Muscle of leg (tissue), 11 donors: Measurements from ENCODE around the gene PLXNB2. TPM values are rescaled to one million over a fixed set of nuclear protein-coding genes. Genes with fewer than 3 reads are reported as not detected.
A peak's percentile ranks its signal among the peaks of the same experiment; 100 is the strongest.
"Not testable (repeated sequence)": the region's sequence is repeated elsewhere in the genome, so short reads cannot be mapped to it uniquely, and the experiment has no call there.

Experiments used
- DNase-seq: peaks from one replicate; pipeline ENCODE4 v3.0.0; 2013
- H3K27ac ChIP-seq: one replicate; pipeline ENCODE4 v1.5.1; 2013; ENCODE audit warnings: mild to moderate bottlenecking, low read length, control low read depth
- H3K27me3 ChIP-seq: one replicate; pipeline ENCODE4 v1.6.1; 2013; ENCODE audit warnings: low read length; ENCODE audit not compliant: control insufficient read depth, insufficient read depth
- H3K36me3 ChIP-seq: one replicate; pipeline ENCODE4 v1.6.1; 2013; ENCODE audit warnings: low read length; ENCODE audit not compliant: control insufficient read depth, insufficient read depth
- H3K4me1 ChIP-seq: one replicate; pipeline ENCODE4 v1.6.1; 2013; ENCODE audit warnings: low read length; ENCODE audit not compliant: control insufficient read depth, insufficient read depth
- H3K4me3 ChIP-seq: one replicate; pipeline ENCODE4 v1.5.1; 2013; ENCODE audit warnings: low read length, control low read depth
- H3K9me3 ChIP-seq: replicated peaks from 2 replicates; pipeline ENCODE4 v1.6.1; 2013; ENCODE audit warnings: low read depth, low read length; ENCODE audit not compliant: control insufficient read depth
- WGBS: methylation state at CpG from one replicate; pipeline ENCODE4 v1.1.5; 2013; ENCODE audit warnings: missing lambda C conversion rate; ENCODE audit not compliant: insufficient coverage; 5-methylcytosine and 5-hydroxymethylcytosine counted together
- polyA plus RNA-seq, 8 donors: library from polyadenylated mRNA; unstranded; fragments of 120-200 nt; gene quantifications; one replicate each; pipeline versions ENCODE4 v1.2.1 to v1.2.3, GENCODE V29; 2013; ENCODE audit warnings: inconsistent platforms in 1 of 8, low replicate concordance in 1 of 8; ENCODE audit not compliant: insufficient read length in 8 of 8, insufficient read depth in 1 of 8
- total RNA-seq: library from RNA; stranded (reverse); fragments of 120-200 nt; gene quantifications from one replicate; pipeline ENCODE4 v1.2.4, GENCODE V29; 2013

The PLXNB2 gene
- total and polyA plus RNA-seq, 9 donors, result 36.9 to 110 (median 93.3) TPM

DNA sequence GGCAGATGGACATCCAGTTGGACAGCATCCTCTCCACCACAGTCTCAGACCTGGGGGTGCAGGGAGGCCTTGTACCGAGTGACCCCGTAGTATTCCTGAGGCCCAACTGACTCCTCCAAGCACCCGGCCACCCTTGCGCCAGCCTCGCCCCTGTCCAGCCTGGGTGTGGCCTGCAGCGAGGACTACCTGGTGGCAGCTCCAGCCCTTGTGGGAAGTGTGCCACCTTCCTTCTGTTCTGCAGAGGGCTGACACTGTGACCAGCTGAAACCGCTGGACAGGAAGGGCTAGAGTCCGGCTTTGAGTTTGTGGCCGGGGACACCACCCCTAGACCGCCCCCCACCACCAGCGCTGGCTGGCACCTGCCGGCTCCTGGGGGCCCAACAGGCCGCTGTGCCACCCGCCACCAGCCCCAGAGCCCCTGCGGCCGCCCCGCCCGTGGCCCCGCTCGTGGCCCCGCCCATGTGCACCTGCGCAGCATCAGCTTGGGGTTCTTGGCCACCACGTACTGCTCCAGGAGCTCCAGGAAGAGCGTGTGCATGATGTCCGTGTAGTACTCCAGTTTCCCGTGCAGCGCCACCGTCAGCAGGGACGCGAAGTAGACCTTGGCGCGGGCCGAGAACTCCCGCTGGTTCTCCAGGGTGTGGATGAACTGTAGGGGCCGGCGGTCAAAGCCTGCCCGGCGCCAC, 27.3 kb downstream of the PLXNB2 start:
- Histone ChIP-seq H3K27me3 (no peaks in the 10 kb centered on the region), H3K27ac (no peak overlapping the region), H3K9me3 (no peaks in the 10 kb centered on the region), H3K4me1 (peaks cover 12% of the 10 kb centered on the region), H3K4me3 (no peak overlapping the region), H3K36me3 (peaks cover 87% of the 10 kb centered on the region)
- WGBS, result 93% methylated on average over 36 of the region's 38 CpGs
- DNase-seq, result no peak

DNA sequence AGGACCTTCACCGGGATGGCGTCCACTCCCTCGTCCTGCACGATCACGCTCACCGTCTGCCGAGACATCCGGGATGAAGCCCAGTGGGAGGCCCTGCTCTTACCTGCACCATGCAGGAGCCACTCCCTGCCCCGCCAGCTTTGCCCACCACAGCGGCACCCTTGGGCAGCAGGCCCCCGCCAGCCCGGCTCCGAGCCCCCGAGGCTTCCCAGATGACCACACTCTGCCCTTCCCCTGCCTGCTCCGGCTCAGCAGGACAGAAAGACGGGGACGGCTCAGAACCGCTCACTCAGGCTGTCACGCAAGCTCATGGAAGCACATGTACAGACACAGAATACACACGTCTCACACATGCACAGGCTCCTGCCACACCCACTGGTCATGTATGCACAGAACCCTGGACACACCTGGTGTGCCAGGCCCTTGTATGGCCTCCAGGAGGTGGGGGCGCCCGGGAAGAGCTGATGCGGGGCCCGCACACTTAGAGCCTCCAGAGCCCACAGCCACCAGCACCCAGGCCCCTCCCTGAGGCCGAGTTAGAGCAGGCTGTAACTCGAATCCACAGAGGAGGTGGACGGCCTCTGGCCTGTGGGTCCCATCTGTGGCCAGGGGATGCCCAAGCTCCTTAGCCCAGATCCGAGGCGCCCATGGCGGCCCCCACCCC, 28.4 kb downstream of the PLXNB2 start:
- Histone ChIP-seq H3K4me1 (peaks cover 16% of the 10 kb centered on the region), H3K36me3 (peaks cover 84% of the 10 kb centered on the region), H3K4me3 (no peak overlapping the region), H3K9me3 (no peaks in the 10 kb centered on the region), H3K27ac (no peak overlapping the region), H3K27me3 (no peaks in the 10 kb centered on the region)
- 86% methylated on average over 27 of the region's 30 CpGs for WGBS
- no peak for DNase-seq

DNA sequence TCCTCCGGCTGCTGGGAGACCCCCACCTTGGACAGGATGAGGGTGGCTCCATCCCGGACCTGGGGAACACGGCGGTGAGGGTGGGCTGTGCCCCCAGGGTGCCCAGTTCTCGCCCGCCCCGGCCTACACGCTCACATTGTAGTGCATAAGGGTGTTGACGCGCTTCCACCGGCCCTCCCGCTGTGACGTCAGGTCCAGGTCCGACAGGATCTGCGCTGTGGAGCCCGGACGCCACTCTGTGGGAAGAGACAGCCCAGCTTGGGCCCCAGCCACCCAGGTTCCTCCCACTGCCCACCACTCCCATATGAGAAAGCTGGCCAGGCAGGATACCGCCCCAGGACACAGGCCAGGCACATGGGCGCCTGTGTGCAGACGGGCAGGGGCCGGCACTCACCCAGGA, 29.0 kb downstream of the PLXNB2 start:
- H3K27me3 ChIP-seq, result no peaks in the 10 kb centered on the region
- no peak overlapping the region for H3K4me3 ChIP-seq
- 89% methylated on average over 21 of the region's 21 CpGs for WGBS
- peaks cover 17% of the 10 kb centered on the region for H3K4me1 ChIP-seq
- no peaks in the 10 kb centered on the region for H3K9me3 ChIP-seq
- peaks cover 81% of the 10 kb centered on the region for H3K36me3 ChIP-seq
- no peak for DNase-seq
- H3K27ac ChIP-seq, result no peak overlapping the region

DNA sequence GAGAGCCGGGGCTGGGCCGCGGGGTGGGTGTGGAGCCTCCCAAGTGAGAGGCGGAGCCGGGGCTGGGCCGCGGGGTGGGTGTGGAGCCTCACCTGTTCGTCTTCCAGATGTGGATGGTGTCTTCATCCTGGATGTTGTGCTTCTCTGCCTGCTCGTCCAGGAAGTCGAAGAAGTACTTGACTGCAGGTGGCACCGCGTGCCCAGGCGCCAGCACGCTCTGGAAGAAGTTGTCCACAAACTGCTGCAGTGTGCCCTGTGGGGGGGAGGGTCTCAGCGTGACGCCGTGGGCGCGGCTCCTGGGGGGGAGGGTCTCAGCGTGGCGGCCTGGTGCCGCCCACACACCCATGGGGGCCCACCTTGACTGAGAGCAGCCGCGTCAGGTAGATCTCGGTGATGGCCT, 29.7 kb downstream of the PLXNB2 start:
- Histone ChIP-seq H3K27ac (no peak overlapping the region), H3K4me3 (no peak overlapping the region), H3K9me3 (no peaks in the 10 kb centered on the region), H3K4me1 (peaks cover 17% of the 10 kb centered on the region), H3K36me3 (peaks cover 76% of the 10 kb centered on the region), H3K27me3 (peaks cover 2% of the 10 kb centered on the region)
- no peak for DNase-seq
- 80% methylated on average over 18 of the region's 25 CpGs for WGBS

DNA sequence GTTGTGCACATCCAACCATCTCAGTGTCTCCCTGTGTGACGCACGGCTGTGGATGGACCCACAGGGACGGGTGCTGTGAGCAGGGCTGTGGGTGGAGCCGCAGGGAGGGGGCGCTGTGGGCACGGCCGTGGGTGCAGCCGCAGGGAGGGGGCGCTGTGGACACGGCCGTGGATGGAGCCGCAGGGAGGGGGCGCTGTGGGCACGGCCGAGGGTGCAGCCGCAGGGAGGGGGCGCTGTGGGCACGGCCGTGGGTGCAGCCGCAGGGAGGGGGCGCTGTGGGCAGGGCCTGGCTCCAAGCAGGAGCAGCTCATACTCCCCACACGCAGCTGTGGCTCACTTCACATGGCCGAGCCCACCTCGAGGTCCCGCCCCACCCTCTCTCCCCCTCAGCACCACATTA, 31.3 kb downstream of the PLXNB2 start:
- no peak overlapping the region for H3K27ac ChIP-seq
- no peaks in the 10 kb centered on the region for H3K9me3 ChIP-seq
- H3K4me1 ChIP-seq, result peaks cover 13% of the 10 kb centered on the region
- WGBS, result 74% methylated on average over 16 of the region's 25 CpGs
- no peak for DNase-seq
- H3K4me3 ChIP-seq, result no peak overlapping the region
- peaks cover 18% of the 10 kb centered on the region for H3K27me3 ChIP-seq
- peaks cover 60% of the 10 kb centered on the region for H3K36me3 ChIP-seq

DNA sequence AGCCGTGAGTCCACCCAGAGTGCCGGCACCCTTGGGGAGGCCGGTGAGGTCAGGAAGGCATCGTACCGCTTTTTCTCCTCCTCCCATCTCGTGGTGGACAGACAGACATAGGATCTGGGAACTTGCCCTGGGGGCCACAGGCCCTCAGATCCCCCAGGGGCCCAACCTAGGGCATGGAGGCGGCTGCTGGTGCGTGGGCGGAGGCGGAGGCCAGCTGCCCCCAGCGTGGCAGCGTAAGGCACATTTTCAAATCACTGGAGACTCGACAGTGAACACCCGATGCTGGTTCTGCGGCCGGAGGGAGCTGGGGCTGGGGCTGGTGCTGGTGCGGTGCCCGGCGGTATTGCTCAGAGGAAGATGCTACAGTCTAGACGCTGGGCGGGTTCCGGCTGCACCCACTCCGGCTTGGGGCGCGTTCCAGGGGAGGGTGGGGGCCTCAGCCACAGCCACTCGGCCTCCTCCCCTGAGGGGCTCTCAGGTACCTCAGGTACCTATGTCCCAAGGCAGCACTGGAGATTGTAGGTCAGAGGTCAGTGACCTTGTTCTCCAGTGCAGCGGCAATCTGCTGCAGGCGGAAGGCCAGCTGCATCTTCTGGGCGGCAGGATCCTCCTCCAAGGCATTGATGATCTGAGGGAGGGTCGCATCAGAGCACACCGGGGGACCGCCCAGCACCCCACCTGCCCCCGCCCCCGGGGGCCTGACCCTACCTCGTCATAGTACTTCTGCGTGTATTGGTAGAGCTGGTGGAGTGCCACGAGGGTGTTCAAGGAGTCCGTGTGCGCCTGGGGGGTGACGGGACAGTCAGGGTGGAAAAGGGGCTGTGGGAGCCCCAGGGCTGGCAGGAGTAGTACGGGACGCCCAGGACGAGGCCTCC, 32.0 kb downstream of the PLXNB2 start:
- WGBS, result 80% methylated on average over 37 of the region's 43 CpGs
- no peak overlapping the region for H3K27ac ChIP-seq

DNA sequence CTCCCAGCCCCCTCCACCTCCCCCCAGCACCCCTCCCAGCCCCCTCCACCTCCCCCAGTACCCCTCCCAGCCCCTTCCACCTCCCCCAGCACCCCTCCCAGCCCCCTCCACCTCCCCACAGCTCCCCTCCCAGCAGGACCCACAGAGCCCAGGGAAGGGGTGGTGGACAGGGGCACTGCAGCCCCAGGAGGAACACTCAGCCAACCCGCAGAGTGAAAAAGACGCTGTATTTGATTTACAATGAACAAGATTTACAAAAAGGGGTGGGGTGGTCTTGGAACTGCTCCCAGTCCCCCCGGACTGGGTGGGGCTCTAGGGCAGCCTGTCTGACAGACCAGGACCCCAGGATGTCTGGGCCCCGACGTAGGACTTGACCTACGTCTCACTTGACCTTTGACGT, 32.7 kb downstream of the PLXNB2 start:
- WGBS, result 64% methylated on average over 7 of the region's 7 CpGs
- DNase-seq, result no peak
- no peak overlapping the region for H3K27ac ChIP-seq
- H3K4me1 ChIP-seq, result peaks cover 22% of the 10 kb centered on the region
- peaks cover 47% of the 10 kb centered on the region for H3K36me3 ChIP-seq
- H3K9me3 ChIP-seq, result no peaks in the 10 kb centered on the region
- H3K27me3 ChIP-seq, result peaks cover 26% of the 10 kb centered on the region
- H3K4me3 ChIP-seq, result no peak overlapping the region

More for the DNA sequence above, 32.0 kb downstream of the PLXNB2 start:
- H3K27me3 ChIP-seq, result peaks cover 25% of the 10 kb centered on the region
- DNase-seq, result no peak
- H3K4me3 ChIP-seq, result no peak overlapping the region
- H3K4me1 ChIP-seq, result peaks cover 20% of the 10 kb centered on the region
- H3K9me3 ChIP-seq, result no peaks in the 10 kb centered on the region
- H3K36me3 ChIP-seq, result peaks cover 53% of the 10 kb centered on the region

DNA sequence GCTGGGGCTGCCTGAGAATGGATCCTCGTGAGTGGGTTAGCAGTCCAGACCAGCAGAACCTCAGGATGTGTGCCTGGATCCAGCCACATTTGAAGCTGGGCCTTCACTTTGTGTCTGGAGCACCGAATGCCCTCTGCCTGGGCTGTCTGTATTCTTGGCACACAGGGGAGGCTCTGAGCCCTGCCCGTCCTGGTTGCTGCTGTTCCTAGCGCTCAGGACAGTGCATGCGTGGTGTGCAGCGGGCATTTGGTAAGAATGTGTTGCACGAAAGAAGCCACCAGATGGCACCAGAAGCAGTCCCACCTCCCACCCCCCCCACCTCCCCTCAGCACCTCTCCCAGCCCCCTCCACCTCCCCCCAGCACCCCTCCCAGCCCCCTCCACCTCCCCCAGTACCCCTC, 33.1 kb downstream of the PLXNB2 start:
- Histone ChIP-seq H3K4me3 (no peak overlapping the region), H3K27me3 (peaks cover 31% of the 10 kb centered on the region), H3K27ac (no peak overlapping the region), H3K4me1 (peaks cover 27% of the 10 kb centered on the region), H3K9me3 (no peaks in the 10 kb centered on the region), H3K36me3 (peaks cover 43% of the 10 kb centered on the region)
- 64% methylated on average over 2 of the region's 7 CpGs for WGBS
- DNase-seq, result peak; percentile 65

DNA sequence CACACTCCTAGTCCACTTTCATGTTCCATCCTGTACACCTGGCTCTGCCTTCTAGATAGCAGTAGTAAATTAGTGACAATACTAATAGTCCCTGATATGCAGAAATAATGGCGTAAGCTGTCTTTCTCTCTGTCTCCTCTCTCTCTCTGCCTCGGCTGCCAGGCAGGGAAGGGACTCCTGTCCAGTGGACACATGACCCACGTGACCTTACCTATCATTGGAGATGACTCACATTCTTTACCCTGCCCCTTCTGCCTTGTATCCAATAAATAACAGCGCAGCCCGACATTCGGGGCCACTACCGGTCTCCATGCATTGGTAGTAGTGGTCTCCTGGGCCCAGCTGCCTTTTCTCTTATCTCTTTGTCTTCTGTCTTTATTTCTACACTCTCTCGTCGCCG, 33.7 kb downstream of the PLXNB2 start:
- H3K27ac ChIP-seq, H3K4me3 ChIP-seq, DNase-seq, H3K9me3 ChIP-seq: not testable (repeated sequence)
- Histone ChIP-seq H3K36me3 (peaks cover 37% of the 10 kb centered on the region), H3K4me1 (peaks cover 32% of the 10 kb centered on the region), H3K27me3 (peaks cover 36% of the 10 kb centered on the region)
- 89% methylated on average over 9 of the region's 10 CpGs for WGBS

DNA sequence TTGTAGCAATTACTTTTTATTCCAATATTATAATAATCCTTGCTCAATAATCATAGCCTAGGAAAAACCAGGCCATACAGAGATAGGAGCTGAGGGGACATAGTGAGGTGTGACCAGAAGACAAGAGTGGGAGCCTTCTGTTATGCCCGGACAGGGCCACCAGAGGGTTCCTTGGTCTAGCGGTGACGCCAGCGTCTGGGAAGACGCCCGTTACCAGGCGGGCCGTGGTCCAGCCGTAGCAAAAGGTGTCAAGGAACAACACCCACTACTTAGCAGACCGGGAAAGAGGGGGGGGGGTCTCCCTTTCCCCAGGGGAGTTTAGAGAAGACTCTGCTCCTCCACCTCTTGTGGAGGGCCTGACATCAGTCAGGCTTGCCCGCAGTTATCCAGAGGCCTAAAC, 34.1 kb downstream of the PLXNB2 start:
- Histone ChIP-seq H3K27me3 (peaks cover 40% of the 10 kb centered on the region), H3K4me1 (peaks cover 37% of the 10 kb centered on the region), H3K36me3 (peaks cover 33% of the 10 kb centered on the region)
- WGBS, result no CpG with 5 or more reads among the region's 11 CpGs
- not testable (repeated sequence) for DNase-seq, H3K4me3 ChIP-seq, H3K27ac ChIP-seq, H3K9me3 ChIP-seq
